Heart right ventricle (tissue), 16 donors: ENCODE data around the gene NAV1. TPM values are rescaled to one million over a fixed set of nuclear protein-coding genes. Genes with fewer than 3 reads are reported as not detected.

Source experiments
- ATAC-seq, 8 donors: fragments of 200-7000 bp; cut with Tn5 transposase; one replicate each; pipeline ENCODE4 v1.9.1; 2020; ENCODE audit warnings: mild to moderate bottlenecking in 8 of 8, moderate library complexity in 8 of 8, moderate number of reproducible peaks in 1 of 8
- DNase-seq, 2 donors: peaks; one replicate each; pipeline ENCODE4 v3.0.0-alpha.2; 2020
- H3K27ac ChIP-seq, 10 donors: fragments of 200-600 bp; sonication (generic) in 2 of 10; one replicate each; pipeline versions ENCODE4 v1.5.0 to v1.8.0; 2020 to 2022; ENCODE audit warnings: mild to moderate bottlenecking in 3 of 10
- H3K27me3 ChIP-seq, 7 donors: fragments of 200-600 bp; one replicate each; pipeline ENCODE4 v1.8.0; 2021 to 2022; ENCODE audit warnings: mild to moderate bottlenecking in 2 of 7
- H3K36me3 ChIP-seq, 9 donors: fragments of 200-600 bp; sonication (generic) in 1 of 9; one replicate each; pipeline versions ENCODE4 v1.5.0 to v1.8.0; 2020 to 2022; ENCODE audit warnings: mild to moderate bottlenecking in 2 of 9
- H3K4me1 ChIP-seq, 9 donors: fragments of 200-600 bp; sonication (generic) in 1 of 9; one replicate each; pipeline versions ENCODE4 v1.5.0 to v1.8.0; 2020 to 2022; ENCODE audit warnings: mild to moderate bottlenecking in 4 of 9
- H3K4me3 ChIP-seq, 10 donors: fragments of 200-600 bp; sonication (generic) in 2 of 10; one replicate each; pipeline versions ENCODE4 v1.5.0 to v1.8.0; 2020 to 2022; ENCODE audit warnings: mild to moderate bottlenecking in 7 of 10, moderate library complexity in 2 of 10
- H3K9me3 ChIP-seq, 11 donors: fragments of 200-600 bp in 10 of 11; sonication (generic) in 2 of 11; one replicate each; pipeline versions ENCODE4 v1.5.0 to v1.8.0; 2013 to 2022; ENCODE audit warnings: mild to moderate bottlenecking in 2 of 11, control low read depth in 1 of 11, moderate library complexity in 1 of 11
- WGBS, 2 donors: extraction: QIAGEN DNeasy Blood & Tissue Kit; methylation state at CpG; one replicate each; pipeline ENCODE4 v1.1.7; 2013; ENCODE audit warnings: inconsistent platforms in 1 of 2; 5-methylcytosine and 5-hydroxymethylcytosine counted together
- intact Hi-C, 10 donors: fragments of 100-400 bp; cut with DNase I; formaldehyde crosslinking; loops; one replicate each; pipeline versions ENCODE4 v1.11.1 to v1.14.2; 2022
- polyA plus RNA-seq, 2 donors: library from polyadenylated mRNA; stranded (reverse); fragments of 200-250 nt; gene quantifications; one replicate each; pipeline ENCODE4 v1.2.3, GENCODE V29; 2013
- total RNA-seq, 10 donors: library from RNA; stranded (reverse); fragmentation: NEBNext Ultra II Directional in 3 of 10; extraction: Animal tissue kit (Norgen Biotek cat#: 25700) in 3 of 10; gene quantifications; one replicate each; pipeline versions ENCODE4 v1.2.1 to v1.2.4, GENCODE V29; 2021 to 2023
- TF ChIP-seq, protein P1 (sequence below), 9 donors: fragments of 200-600 bp; sonication (generic) in 2 of 9; IDR thresholded peaks; one replicate each; pipeline versions ENCODE4 v1.5.0 to v1.8.0; 2021 to 2022; ENCODE audit warnings: antibody characterized with exemption in 9 of 9, mild to moderate bottlenecking in 5 of 9, moderate library complexity in 1 of 9
- donor health status: Arrhythmogenic right ventricular cardiomyopathy.
- donor health status: ischemic (EF 13 %, LVEDD 7.1; RV severe dilation, severe dysfunction).
- donor health status: healthy with polysubstance abuse.
- donor health status: DM: no; HTN: yes; CAD: no.
- donor health status: DM: no; HTN: no; CAD: no.
- donor health status: ischemic (EF 25% LVEDD 6.9; RV normal size, moderate dysfunction).
- donor health status: ischemic (EF 25% LVEDD 5.7; RV mildly dilated, moderate dysfunction).
- donor health status: healthy.
- donor health status: DM: yes; HTN: yes; CAD: no.
- donor health status: Ischemic cardiomyopathy.
- donor health status: ischemic (EF 35%, LVEDD 5.7; RV mildly dilated, moderate dysfunction).
- donor health status: nonischemic (EF 11% LVEDD 7.7; RV severe dilation, severe dysfunction).
- donor health status: DM: yes; HTN: yes; CAD: no.
- donor health status: PGD.
- donor health status: ischemic (EF 29% LVEDD 5.4; RV normal size, mild dysfunction).
- donor health status: nonischemic (EF 23%, LVEDD 6.1; RV moderate dilation, normal function).

NAV1 gene
- total and polyA plus RNA-seq, 12 donors: 13.7 to 111 (median 81.8) TPM

DNA sequence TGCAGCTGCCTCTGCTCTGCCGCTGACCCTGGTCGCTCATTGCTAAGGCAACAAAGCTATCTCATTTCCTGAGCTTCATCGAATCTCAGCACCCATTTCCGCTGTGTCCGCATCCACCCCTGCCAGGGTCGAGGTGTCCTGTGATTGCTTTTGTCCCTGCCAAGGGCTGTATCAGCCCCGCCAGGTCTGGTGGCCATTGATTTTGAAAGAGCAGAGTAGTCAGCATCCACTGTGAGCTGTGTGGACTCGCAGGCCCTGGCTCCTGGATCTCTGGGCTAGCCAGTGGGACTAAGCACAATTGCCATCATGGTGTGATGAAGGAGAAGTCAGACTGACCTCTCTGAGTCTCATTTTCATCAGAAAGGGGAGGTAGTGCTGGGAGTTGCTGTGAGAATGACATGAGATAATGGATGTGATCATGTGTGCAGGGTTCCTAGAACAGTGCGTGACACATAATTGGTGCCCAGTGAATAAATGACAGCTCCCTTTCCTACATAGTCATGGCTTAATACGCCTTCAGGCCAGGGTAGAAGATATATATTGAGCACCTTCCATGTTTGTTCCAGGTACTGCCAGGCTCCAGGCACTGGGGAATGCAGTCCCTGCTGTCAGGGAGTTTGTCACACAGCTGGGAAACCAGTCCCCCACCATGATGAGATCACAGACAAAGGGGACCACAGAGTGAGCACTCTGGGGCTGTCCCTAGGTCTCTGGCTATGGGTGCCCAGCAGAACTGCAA, 32.1 kb downstream of the NAV1 start:
- intact Hi-C loops: loop anchor here in 2 of 10 donors (10.0 kb wide), 1 partner anchor 64 kb away; no protein-coding TSS in a partner anchor
- TF ChIP-seq, protein P1, sequence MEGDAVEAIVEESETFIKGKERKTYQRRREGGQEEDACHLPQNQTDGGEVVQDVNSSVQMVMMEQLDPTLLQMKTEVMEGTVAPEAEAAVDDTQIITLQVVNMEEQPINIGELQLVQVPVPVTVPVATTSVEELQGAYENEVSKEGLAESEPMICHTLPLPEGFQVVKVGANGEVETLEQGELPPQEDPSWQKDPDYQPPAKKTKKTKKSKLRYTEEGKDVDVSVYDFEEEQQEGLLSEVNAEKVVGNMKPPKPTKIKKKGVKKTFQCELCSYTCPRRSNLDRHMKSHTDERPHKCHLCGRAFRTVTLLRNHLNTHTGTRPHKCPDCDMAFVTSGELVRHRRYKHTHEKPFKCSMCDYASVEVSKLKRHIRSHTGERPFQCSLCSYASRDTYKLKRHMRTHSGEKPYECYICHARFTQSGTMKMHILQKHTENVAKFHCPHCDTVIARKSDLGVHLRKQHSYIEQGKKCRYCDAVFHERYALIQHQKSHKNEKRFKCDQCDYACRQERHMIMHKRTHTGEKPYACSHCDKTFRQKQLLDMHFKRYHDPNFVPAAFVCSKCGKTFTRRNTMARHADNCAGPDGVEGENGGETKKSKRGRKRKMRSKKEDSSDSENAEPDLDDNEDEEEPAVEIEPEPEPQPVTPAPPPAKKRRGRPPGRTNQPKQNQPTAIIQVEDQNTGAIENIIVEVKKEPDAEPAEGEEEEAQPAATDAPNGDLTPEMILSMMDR (IDR thresholded peaks at IDR 0.05): no peak
- no peaks in the 10 kb centered on the region for H3K36me3 ChIP-seq
- ATAC-seq (peak in 7 of 8 donors; percentile 22 to 61 (median 34)), DNase-seq (peak in 1 of 2 donors; percentile 28)
- no peaks in the 10 kb centered on the region for H3K9me3 ChIP-seq
- H3K4me3 ChIP-seq: no peak overlapping the region
- WGBS, 2 donors: 64 to 66% methylated on average over 10 of the region's 10 CpGs
- H3K27ac ChIP-seq: peak overlapping the region in 6 of 10 donors; percentile 13 to 70 (median 50)
- H3K27me3 ChIP-seq: no peaks in the 10 kb centered on the region
- peaks cover 15 to 82% (median 59%) of the 10 kb centered on the region in 9 donors for H3K4me1 ChIP-seq

- WGBS, 2 donors: 56 to 70% methylated on average over 4 of the region's 4 CpGs
- no peaks in the 10 kb centered on the region for H3K27me3 ChIP-seq
- no peak for DNase-seq
- TF ChIP-seq, protein P1 (IDR thresholded peaks at IDR 0.05): no peak
- peaks cover 0 to 7% (median 0%) of the 10 kb centered on the region in 11 donors for H3K9me3 ChIP-seq
- intact Hi-C loops: loop anchor here in 2 of 10 donors (10.0 kb wide), 1 partner anchor 62 kb away; no protein-coding TSS in a partner anchor
- ATAC-seq: no peak
- H3K4me3 ChIP-seq: no peak overlapping the region
- no peaks in the 10 kb centered on the region for H3K36me3 ChIP-seq
- peaks cover 8 to 62% (median 44%) of the 10 kb centered on the region in 9 donors for H3K4me1 ChIP-seq
- H3K27ac ChIP-seq: no peak overlapping the region
These were observed 34.1 kb downstream of the NAV1 start for GRCh38 chr1:201573030-201573429.

- ATAC-seq (peak in 7 of 8 donors; percentile 28 to 77 (median 61)), DNase-seq (no peak)
- H3K36me3 ChIP-seq: no peaks in the 10 kb centered on the region
- peaks cover 8 to 54% (median 37%) of the 10 kb centered on the region in 9 donors for H3K4me1 ChIP-seq
- no peak overlapping the region for H3K4me3 ChIP-seq
- H3K9me3 ChIP-seq: peaks cover 0 to 7% (median 0%) of the 10 kb centered on the region in 11 donors
- H3K27me3 ChIP-seq: no peaks in the 10 kb centered on the region
- peak overlapping the region in 3 of 10 donors; percentile 20 to 43 (median 26) for H3K27ac ChIP-seq
- intact Hi-C loops: loop anchor here in 2 of 10 donors (10.0 kb wide), 1 partner anchor 61 kb away; no protein-coding TSS in a partner anchor
- TF ChIP-seq, protein P1 (IDR thresholded peaks at IDR 0.05): no peak
- 56 to 62% methylated on average over 6 of the region's 6 CpGs for WGBS, 2 donors
These were observed 35.0 kb downstream of the NAV1 start for GRCh38 chr1:201573923-201574322.

- peaks cover 0 to 7% (median 0%) of the 10 kb centered on the region in 11 donors for H3K9me3 ChIP-seq
- H3K36me3 ChIP-seq: no peaks in the 10 kb centered on the region
- TF ChIP-seq, protein P1 (IDR thresholded peaks at IDR 0.05): no peak
- no peaks in the 10 kb centered on the region for H3K27me3 ChIP-seq
- intact Hi-C loops: loop anchor here in 4 of 10 donors (5.0 to 10.0 kb wide), 3 partner anchors 36 to 71 kb away; no protein-coding TSS in a partner anchor
- DNase-seq (no peak), ATAC-seq (no peak)
- H3K27ac ChIP-seq: no peak overlapping the region
- WGBS, 2 donors: 90 to 92% methylated on average over 3 of the region's 3 CpGs
- H3K4me3 ChIP-seq: no peak overlapping the region
- peaks cover 4 to 39% (median 19%) of the 10 kb centered on the region in 9 donors for H3K4me1 ChIP-seq
These were observed 37.0 kb downstream of the NAV1 start for GRCh38 chr1:201575912-201576311.
